ENCODE measurements around the gene ERI3.

DNA sequence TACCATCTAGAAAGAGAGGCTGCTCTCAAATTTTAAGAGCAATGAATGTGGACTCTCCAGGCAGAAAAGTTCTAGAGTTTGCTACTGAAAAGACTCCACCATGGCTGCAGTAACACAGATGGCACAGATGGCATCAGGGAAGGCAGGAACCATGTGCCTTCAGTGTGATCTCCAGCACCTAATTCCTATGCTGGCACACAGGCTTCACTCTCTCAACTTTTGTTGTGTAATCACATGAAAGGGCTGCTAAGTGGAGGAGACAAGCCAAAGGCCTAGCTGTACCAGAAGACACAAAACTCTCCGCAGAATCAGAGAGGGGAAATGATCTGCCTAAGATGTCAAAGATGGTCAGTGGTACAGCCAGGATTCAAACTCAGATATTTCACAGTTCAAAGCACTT, 31.1 kb downstream of the ERI3 start:
- TF ChIP-seq, protein P1, sequence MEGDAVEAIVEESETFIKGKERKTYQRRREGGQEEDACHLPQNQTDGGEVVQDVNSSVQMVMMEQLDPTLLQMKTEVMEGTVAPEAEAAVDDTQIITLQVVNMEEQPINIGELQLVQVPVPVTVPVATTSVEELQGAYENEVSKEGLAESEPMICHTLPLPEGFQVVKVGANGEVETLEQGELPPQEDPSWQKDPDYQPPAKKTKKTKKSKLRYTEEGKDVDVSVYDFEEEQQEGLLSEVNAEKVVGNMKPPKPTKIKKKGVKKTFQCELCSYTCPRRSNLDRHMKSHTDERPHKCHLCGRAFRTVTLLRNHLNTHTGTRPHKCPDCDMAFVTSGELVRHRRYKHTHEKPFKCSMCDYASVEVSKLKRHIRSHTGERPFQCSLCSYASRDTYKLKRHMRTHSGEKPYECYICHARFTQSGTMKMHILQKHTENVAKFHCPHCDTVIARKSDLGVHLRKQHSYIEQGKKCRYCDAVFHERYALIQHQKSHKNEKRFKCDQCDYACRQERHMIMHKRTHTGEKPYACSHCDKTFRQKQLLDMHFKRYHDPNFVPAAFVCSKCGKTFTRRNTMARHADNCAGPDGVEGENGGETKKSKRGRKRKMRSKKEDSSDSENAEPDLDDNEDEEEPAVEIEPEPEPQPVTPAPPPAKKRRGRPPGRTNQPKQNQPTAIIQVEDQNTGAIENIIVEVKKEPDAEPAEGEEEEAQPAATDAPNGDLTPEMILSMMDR (IDR thresholded peaks at IDR 0.05), result no peak
- no peak for TF ChIP-seq POLR2A (IDR thresholded peaks at IDR 0.05)
